Neuronal stem cell (in vitro differentiated cells): ENCODE results near the gene HIP1R.

ENCODE experiments used
- DNase-seq: peaks from one replicate; pipeline ENCODE4 v3.0.0-alpha.2; 2013; ENCODE audit warnings: low spot score
- H2AFZ ChIP-seq: one replicate; pipeline ENCODE4 v1.6.1; 2013; ENCODE audit warnings: mild to moderate bottlenecking, low read length, inconsistent platforms
- H2AK5ac ChIP-seq: 2 replicates; pipeline ENCODE4 v1.6.1; 2013; ENCODE audit warnings: low read depth, mild to moderate bottlenecking, inconsistent platforms, low read length, moderate library complexity, mixed read lengths
- H2BK120ac ChIP-seq: 2 replicates; pipeline ENCODE4 v1.6.1; 2013; ENCODE audit warnings: low read depth, mild to moderate bottlenecking, inconsistent platforms, low read length, moderate library complexity, mixed read lengths
- H2BK12ac ChIP-seq: one replicate; pipeline ENCODE4 v1.6.1; 2013; ENCODE audit warnings: low read length, inconsistent platforms
- H2BK15ac ChIP-seq: 2 replicates; pipeline ENCODE4 v1.6.1; 2013; ENCODE audit warnings: mild to moderate bottlenecking, low read length, inconsistent platforms, mixed read lengths
- H2BK5ac ChIP-seq: one replicate; pipeline ENCODE4 v1.6.1; 2013; ENCODE audit warnings: inconsistent platforms, mild to moderate bottlenecking, low read length, moderate library complexity
- H3K14ac ChIP-seq: one replicate; pipeline ENCODE4 v1.6.1; 2013; ENCODE audit warnings: low read length, inconsistent platforms
- H3K18ac ChIP-seq: 2 replicates; pipeline ENCODE4 v1.6.1; 2013; ENCODE audit warnings: low read length, inconsistent platforms
- H3K23ac ChIP-seq: 2 replicates; pipeline ENCODE4 v1.6.1; 2013; ENCODE audit warnings: low read depth, mild to moderate bottlenecking, mixed read lengths, low read length, inconsistent platforms; ENCODE audit not compliant: poor library complexity
- H3K27ac ChIP-seq: replicated peaks from 3 replicates; pipeline ENCODE4 v1.5.1; 2013; ENCODE audit warnings: low read length, inconsistent platforms
- H3K27me3 ChIP-seq, 3 experiments: 2 replicates each; pipeline ENCODE4 v1.6.1; 2013; ENCODE audit warnings: low read length in 3 of 3, mild to moderate bottlenecking in 2 of 3, inconsistent platforms in 1 of 3, low read depth in 1 of 3, mixed read lengths in 1 of 3, moderate library complexity in 1 of 3; ENCODE audit not compliant: control insufficient read depth in 3 of 3, insufficient read depth in 3 of 3
- H3K36me3 ChIP-seq, 2 donors: replicated peaks in 1 of 2; 2 replicates each; pipeline ENCODE4 v1.6.1; 2013; ENCODE audit warnings: low read length in 2 of 2; ENCODE audit not compliant: control insufficient read depth in 2 of 2, insufficient read depth in 2 of 2
- H3K4ac ChIP-seq: 2 replicates; pipeline ENCODE4 v1.6.1; 2013; ENCODE audit warnings: inconsistent platforms, mild to moderate bottlenecking, low read length, moderate library complexity
- H3K4me1 ChIP-seq, 2 donors: 1 replicate in 1 of 2; 2 replicates in 1 of 2; pipeline ENCODE4 v1.6.1; 2013; ENCODE audit warnings: low read length in 2 of 2, low read depth in 1 of 2; ENCODE audit not compliant: control insufficient read depth in 2 of 2, insufficient read depth in 1 of 2
- H3K4me2 ChIP-seq: one replicate; pipeline ENCODE4 v1.6.1; 2013; ENCODE audit warnings: mild to moderate bottlenecking, low read length, inconsistent platforms; ENCODE audit not compliant: insufficient read depth, poor library complexity, severe bottlenecking
- H3K4me3 ChIP-seq, 2 donors: 2 replicates each; pipeline ENCODE4 v1.5.1; 2013; ENCODE audit warnings: low read length in 2 of 2, mild to moderate bottlenecking in 2 of 2, inconsistent platforms in 1 of 2, moderate library complexity in 1 of 2
- H3K79me1 ChIP-seq: one replicate; pipeline ENCODE4 v1.6.1; 2013; ENCODE audit warnings: low read depth, mild to moderate bottlenecking, inconsistent platforms, low read length, moderate library complexity
- H3K9ac ChIP-seq: one replicate; pipeline ENCODE4 v1.6.1; 2013; ENCODE audit warnings: mild to moderate bottlenecking, low read depth, low read length, inconsistent platforms; ENCODE audit not compliant: poor library complexity
- H3K9me3 ChIP-seq, 2 donors: replicated peaks in 1 of 2; 2 replicates each; pipeline versions ENCODE3 to v1.6.1; 2013; ENCODE audit warnings: low read length in 2 of 2, mild to moderate bottlenecking in 2 of 2, inconsistent platforms in 1 of 2, low read depth in 1 of 2, mixed read lengths in 1 of 2, moderate library complexity in 1 of 2; ENCODE audit not compliant: control insufficient read depth in 2 of 2, insufficient read depth in 1 of 2
- H4K8ac ChIP-seq: one replicate; pipeline ENCODE4 v1.6.1; 2013; ENCODE audit warnings: low read depth, mild to moderate bottlenecking, inconsistent platforms, low read length, moderate library complexity
- H4K91ac ChIP-seq: one replicate; pipeline ENCODE4 v1.6.1; 2013; ENCODE audit warnings: low read length, low read depth, mild to moderate bottlenecking, inconsistent platforms; ENCODE audit not compliant: poor library complexity
- WGBS, 2 donors: extraction: QIAGEN DNeasy Blood & Tissue Kit; methylation state at CpG; one replicate each; pipeline ENCODE4 v1.1.7; 2013; ENCODE audit warnings: missing lambda C conversion rate in 2 of 2, mixed read lengths in 1 of 2; ENCODE audit not compliant: insufficient read length in 2 of 2, insufficient replicate concordance in 1 of 2; ENCODE audit errors: extremely low coverage in 2 of 2; 5-methylcytosine and 5-hydroxymethylcytosine counted together

The HIP1R gene

GRCh38 chr12:122853582-122854245 lies 18.5 kb downstream of the HIP1R start:
- Histone ChIP-seq H3K27me3 (no peaks in the 10 kb centered on the region), H3K4me3 (peak overlapping the region in 1 of 2 donors; percentile 0), H3K79me1 (peaks cover 2% of the 10 kb centered on the region), H4K91ac (no peak overlapping the region), H3K27ac (no peak overlapping the region), H2BK12ac (peak overlapping the region; percentile 84), H2BK5ac (no peak overlapping the region), H3K9me3 (no peaks in the 10 kb centered on the region), H2AK5ac (peak overlapping the region; percentile 70), H3K4me2 (no peak overlapping the region), H3K9ac (peak overlapping the region; percentile 44), H2BK15ac (no peak overlapping the region), H3K14ac (peak overlapping the region; percentile 82), H3K36me3 (peaks cover 6 to 31% of the 10 kb centered on the region in 2 donors), H4K8ac (peak overlapping the region; percentile 43), H3K4ac (no peak overlapping the region), H2BK120ac (no peak overlapping the region), H3K18ac (peak overlapping the region; percentile 80), H3K23ac (peak overlapping the region; percentile 89), H2AFZ (no peak overlapping the region), H3K4me1 (peaks cover 8 to 10% of the 10 kb centered on the region in 2 donors)
- WGBS, 2 donors = no CpG with 5 or more reads among the region's 17 CpGs
- DNase-seq = no peak

GRCh38 chr12:122854554-122854953 lies 19.3 kb downstream of the HIP1R start:
- Histone ChIP-seq H3K23ac (peak overlapping the region; percentile 55), H3K36me3 (peaks cover 6 to 31% of the 10 kb centered on the region in 2 donors), H2AK5ac (no peak overlapping the region), H3K4me3 (no peak overlapping the region), H4K91ac (no peak overlapping the region), H3K4ac (no peak overlapping the region), H2BK5ac (no peak overlapping the region), H3K18ac (peak overlapping the region; percentile 28), H3K4me2 (no peak overlapping the region), H3K27me3 (no peaks in the 10 kb centered on the region), H3K9ac (no peak overlapping the region), H3K9me3 (no peaks in the 10 kb centered on the region), H2BK12ac (no peak overlapping the region), H3K4me1 (peaks cover 8 to 10% of the 10 kb centered on the region in 2 donors), H4K8ac (no peak overlapping the region), H3K14ac (peak overlapping the region; percentile 82), H3K79me1 (peaks cover 2% of the 10 kb centered on the region), H2BK15ac (no peak overlapping the region), H2AFZ (no peak overlapping the region), H2BK120ac (no peak overlapping the region), H3K27ac (no peak overlapping the region)
- WGBS, 2 donors = no CpG with 5 or more reads among the region's 17 CpGs
- DNase-seq = no peak

GRCh38 chr12:122855071-122855829 lies 20.0 kb downstream of the HIP1R start:
- H3K9me3 ChIP-seq = no peaks in the 10 kb centered on the region
- no peak for DNase-seq
- peak overlapping the region; percentile 82 for H3K14ac ChIP-seq

More at GRCh38 chr12:122855071-122855829, 20.0 kb downstream of the HIP1R start:
- Histone ChIP-seq H3K79me1 (peaks cover 5% of the 10 kb centered on the region), H4K91ac (no peak overlapping the region), H2AK5ac (peak overlapping the region; percentile 35), H2BK120ac (no peak overlapping the region), H3K36me3 (peaks cover 5 to 31% of the 10 kb centered on the region in 2 donors), H2AFZ (no peak overlapping the region), H4K8ac (no peak overlapping the region), H3K27ac (no peak overlapping the region), H2BK5ac (no peak overlapping the region), H3K23ac (peak overlapping the region; percentile 55), H3K4me2 (no peak overlapping the region), H3K9ac (no peak overlapping the region), H3K27me3 (no peaks in the 10 kb centered on the region), H2BK12ac (no peak overlapping the region), H3K18ac (no peak overlapping the region), H3K4me1 (peaks cover 8 to 10% of the 10 kb centered on the region in 2 donors), H2BK15ac (no peak overlapping the region), H3K4me3 (no peak overlapping the region), H3K4ac (no peak overlapping the region)
- no CpG with 5 or more reads among the region's 24 CpGs for WGBS, 2 donors
